Heart left ventricle (tissue), 16 donors: ENCODE data around the gene ZDHHC3. TPM values are rescaled to one million over a fixed set of nuclear protein-coding genes. Genes with fewer than 3 reads are reported as not detected.
A peak's percentile ranks its signal among the peaks of the same experiment; 100 is the strongest.

ENCODE experiments used
- ATAC-seq, 4 donors: fragments of 200-7000 bp; cut with Tn5 transposase; one replicate each; pipeline ENCODE4 v1.9.1; 2020 to 2022; ENCODE audit warnings: moderate library complexity in 4 of 4, mild to moderate bottlenecking in 3 of 4, moderate number of reproducible peaks in 1 of 4
- DNase-seq, 5 donors: peaks; one replicate each; pipeline ENCODE4 v3.0.0-alpha.2; 2020
- H3K27ac ChIP-seq, 12 donors: fragments of 200-600 bp; sonication (generic) in 4 of 12; one replicate each; pipeline versions ENCODE4 v1.5.0 to v1.8.0; 2016 to 2022; ENCODE audit warnings: mild to moderate bottlenecking in 2 of 12
- H3K27me3 ChIP-seq, 9 donors: fragments of 200-600 bp; sonication (generic) in 2 of 9; one replicate each; pipeline versions ENCODE4 v1.5.1 to v1.8.0; 2016 to 2022; ENCODE audit warnings: mild to moderate bottlenecking in 3 of 9
- H3K36me3 ChIP-seq, 9 donors: fragments of 200-600 bp; sonication (generic) in 2 of 9; one replicate each; pipeline versions ENCODE4 v1.5.0 to v1.8.0; 2018 to 2022; ENCODE audit warnings: mild to moderate bottlenecking in 2 of 9
- H3K4me1 ChIP-seq, 12 donors: fragments of 200-600 bp; sonication (generic) in 4 of 12; one replicate each; pipeline versions ENCODE4 v1.5.0 to v1.8.0; 2016 to 2022; ENCODE audit warnings: mild to moderate bottlenecking in 3 of 12
- H3K4me3 ChIP-seq, 12 donors: fragments of 200-600 bp; sonication (generic) in 4 of 12; one replicate each; pipeline versions ENCODE4 v1.5.0 to v1.8.0; 2017 to 2022; ENCODE audit warnings: mild to moderate bottlenecking in 9 of 12, moderate library complexity in 4 of 12
- H3K9me3 ChIP-seq, 12 donors: fragments of 200-600 bp; sonication (generic) in 4 of 12; one replicate each; pipeline versions ENCODE4 v1.5.0 to v1.8.0; 2016 to 2022; ENCODE audit warnings: mild to moderate bottlenecking in 1 of 12
- CTCF ChIP-seq, 12 donors: fragments of 200-600 bp; sonication (generic) in 4 of 12; IDR thresholded peaks; one replicate each; pipeline versions ENCODE4 v1.5.0 to v1.8.0; 2018 to 2022; ENCODE audit warnings: antibody characterized with exemption in 12 of 12, mild to moderate bottlenecking in 5 of 12
- POLR2A ChIP-seq, 2 donors: fragments of 450-650 bp; IDR thresholded peaks; one replicate each; pipeline ENCODE4 v1.6.1; 2017; ENCODE audit warnings: antibody characterized with exemption in 2 of 2, mild to moderate bottlenecking in 2 of 2, moderate library complexity in 2 of 2
- WGBS, 4 donors: extraction: QIAGEN DNeasy Blood & Tissue Kit in 2 of 4; methylation state at CpG; one replicate each; pipeline versions ENCODE4 v1.1.5 to v1.1.7; 2013 to 2018; 5-methylcytosine and 5-hydroxymethylcytosine counted together
- intact Hi-C, 10 donors: fragments of 100-400 bp; cut with DNase I; formaldehyde crosslinking; loops; one replicate each; pipeline versions ENCODE4 v1.11.1 to v1.14.2; 2022
- polyA plus RNA-seq, 2 donors: library from polyadenylated mRNA; stranded (reverse); fragments of 200-250 nt; gene quantifications; one replicate each; pipeline ENCODE4 v1.2.3, GENCODE V29; 2013
- total RNA-seq, 9 donors: library from RNA; depleted of rRNA in 2 of 9; stranded (reverse); fragments of >200 nt in 2 of 9; fragmentation: NEBNext Ultra II Directional in 3 of 9; extraction: Animal tissue kit (Norgen Biotek cat#: 25700) in 3 of 9; gene quantifications; one replicate each; pipeline versions ENCODE4 v1.1.0 to v1.2.4, GENCODE V29; 2016 to 2023
- donor health status: ischemic (EF 13 %, LVEDD 7.1; RV severe dilation, severe dysfunction).
- donor health status: healthy with polysubstance abuse.
- donor health status: DM: no; HTN: yes; CAD: no.
- donor health status: DM: no; HTN: no; CAD: no.
- donor health status: ischemic (EF 25% LVEDD 6.9; RV normal size, moderate dysfunction).
- donor health status: ischemic (EF 25% LVEDD 5.7; RV mildly dilated, moderate dysfunction).
- donor health status: healthy.
- donor health status: DM: yes; HTN: yes; CAD: no.
- donor health status: ischemic (EF 35%, LVEDD 5.7; RV mildly dilated, moderate dysfunction).
- donor health status: nonischemic (EF 11% LVEDD 7.7; RV severe dilation, severe dysfunction).
- donor health status: DM: yes; HTN: yes; CAD: no.
- donor health status: PGD.
- donor health status: ischemic (EF 29% LVEDD 5.4; RV normal size, mild dysfunction).
- donor health status: nonischemic (EF 23%, LVEDD 6.1; RV moderate dilation, normal function).

The ZDHHC3 gene
- total and polyA plus RNA-seq, 11 donors = 17.9 to 94.7 (median 52.7) TPM

GRCh38 chr3:44915702-44916438 is 60.1 kb downstream of the ZDHHC3 start:
- intact Hi-C loops = loop anchor here in 7 of 10 donors (2.0 to 5.0 kb wide), 3 partner anchors 383 to 389 kb away; no protein-coding TSS in a partner anchor
- WGBS, 4 donors = 56 to 66% (median 60%) methylated on average over 8 of the region's 8 CpGs
- Histone ChIP-seq H3K27me3 (no peaks in the 10 kb centered on the region), H3K27ac (no peak overlapping the region), H3K36me3 (peaks cover 0 to 16% (median 8%) of the 10 kb centered on the region in 9 donors), H3K4me1 (peaks cover 0 to 15% (median 2%) of the 10 kb centered on the region in 12 donors), H3K9me3 (no peaks in the 10 kb centered on the region), H3K4me3 (no peak overlapping the region)
- DNase-seq (no peak), ATAC-seq (peak in 3 of 4 donors; percentile 29 to 62 (median 56))
- TF ChIP-seq CTCF (IDR thresholded peaks at IDR 0.05) (peak in 1 of 12 donors; percentile 15), POLR2A (IDR thresholded peaks at IDR 0.05) (no peak)

DNA sequence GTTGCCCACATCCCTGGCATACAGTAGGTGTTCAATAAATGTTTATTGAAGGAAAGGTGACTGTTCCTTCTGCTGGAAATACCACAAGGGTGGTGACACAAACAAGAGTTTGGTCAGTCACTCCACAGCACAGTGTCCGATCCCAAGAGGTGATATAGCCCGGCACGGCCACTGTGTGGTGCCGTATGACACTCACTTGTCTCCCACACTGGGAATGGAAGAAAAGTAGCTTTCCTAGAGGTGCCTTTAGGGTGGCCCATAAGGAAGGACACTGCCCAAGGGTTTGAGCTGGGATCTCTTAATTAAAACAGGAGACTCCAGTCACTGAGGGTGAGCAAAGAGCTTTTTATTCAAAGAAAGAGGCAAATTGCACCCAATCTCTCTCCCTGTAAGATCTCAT is 61.0 kb downstream of the ZDHHC3 start:
- Histone ChIP-seq H3K4me3 (no peak overlapping the region), H3K27me3 (no peaks in the 10 kb centered on the region), H3K36me3 (peaks cover 0 to 10% (median 3%) of the 10 kb centered on the region in 9 donors), H3K9me3 (no peaks in the 10 kb centered on the region), H3K27ac (no peak overlapping the region), H3K4me1 (peaks cover 0 to 15% (median 2%) of the 10 kb centered on the region in 12 donors)
- DNase-seq (no peak), ATAC-seq (peak in 3 of 4 donors; percentile 31 to 51 (median 33))
- WGBS, 4 donors = 54 to 64% (median 58%) methylated on average over 4 of the region's 4 CpGs
- intact Hi-C loops = loop anchor here in 9 of 10 donors (2.0 to 5.0 kb wide), 5 partner anchors 203 to 388 kb away; partner anchors contain the start of gene ZNF502 (in 1 of the 9)
- TF ChIP-seq CTCF (IDR thresholded peaks at IDR 0.05) (peak in 7 of 12 donors; percentile 10 to 35 (median 23)), POLR2A (IDR thresholded peaks at IDR 0.05) (no peak)

- TF ChIP-seq POLR2A (IDR thresholded peaks at IDR 0.05) (no peak), CTCF (IDR thresholded peaks at IDR 0.05) (peak; percentile 61 to 86 (median 78))
- Histone ChIP-seq H3K27ac (no peak overlapping the region), H3K27me3 (peaks cover 0 to 6% (median 0%) of the 10 kb centered on the region in 9 donors), H3K4me3 (no peak overlapping the region), H3K9me3 (no peaks in the 10 kb centered on the region), H3K4me1 (peaks cover 0 to 15% (median 2%) of the 10 kb centered on the region in 12 donors), H3K36me3 (peaks cover 0 to 6% (median 3%) of the 10 kb centered on the region in 9 donors)
- DNase-seq (peak; percentile 46 to 81 (median 65)), ATAC-seq (peak; percentile 24 to 78 (median 68))
- intact Hi-C loops = loop anchor here in 8 of 10 donors (2.0 to 5.0 kb wide), 4 partner anchors 202 to 382 kb away; partner anchors contain the start of gene ZNF502 (in 1 of the 8)
- WGBS, 4 donors = 20 to 33% (median 22%) methylated on average over 4 of the region's 4 CpGs
These were observed 62.0 kb downstream of the ZDHHC3 start for GRCh38 chr3:44913868-44914468.

DNA sequence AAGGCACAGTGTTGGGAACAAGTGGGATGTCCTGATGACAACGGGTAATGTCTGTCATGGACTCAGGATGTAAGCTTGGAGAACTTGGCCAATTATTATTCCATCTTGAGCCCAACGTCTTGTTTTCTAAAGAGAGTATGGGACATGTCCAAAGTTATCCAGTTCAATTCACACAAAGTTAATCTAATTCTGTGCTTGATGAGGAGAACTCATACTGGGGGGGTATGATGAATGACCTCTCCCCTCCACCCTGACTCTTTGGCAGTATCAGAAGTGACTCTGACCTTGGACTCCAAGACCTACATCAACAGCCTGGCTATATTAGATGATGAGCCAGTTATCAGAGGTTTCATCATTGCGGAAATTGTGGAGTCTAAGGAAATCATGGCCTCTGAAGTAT is 65.3 kb downstream of the ZDHHC3 start:
- Histone ChIP-seq H3K27me3 (peaks cover 0 to 9% (median 0%) of the 10 kb centered on the region in 9 donors), H3K27ac (no peak overlapping the region), H3K4me1 (peaks cover 0 to 9% (median 0%) of the 10 kb centered on the region in 12 donors), H3K4me3 (no peak overlapping the region), H3K36me3 (peaks cover 0 to under 1% (median 0%) of the 10 kb centered on the region in 9 donors), H3K9me3 (no peaks in the 10 kb centered on the region)
- ATAC-seq (no peak), DNase-seq (no peak)
- TF ChIP-seq CTCF (IDR thresholded peaks at IDR 0.05) (no peak), POLR2A (IDR thresholded peaks at IDR 0.05) (no peak)
- intact Hi-C loops = loop anchor here in 4 of 10 donors (2.0 to 5.0 kb wide), 4 partner anchors 198 to 378 kb away; partner anchors contain the start of gene ZNF502 (in 1 of the 4)
- WGBS, 4 donors = 90 to 96% (median 94%) methylated on average over 3 of the region's 3 CpGs
